Endothelial cell of umbilical vein (primary cell): ENCODE results near the gene TRIM32. TPM values are rescaled to one million over a fixed set of nuclear protein-coding genes. Genes with fewer than 3 reads are reported as not detected.

ENCODE experiments used
- BruUV-seq: library from RNA; stranded (reverse); fragments of 400-500 nt; replicated peaks from 2 replicates; lab custom pipeline; 2021; lab: Mats Ljungman, UMichigan
- CTCF ChIA-PET: fragments of 300-600, 350-600 bp; sonication (Branson Sonifier 250); formaldehyde crosslinking; loops from one replicate; lab custom pipeline; 2021; ENCODE audit warnings: antibody characterized with exemption, inconsistent platforms; lab: Charles Lee
- POLR2A ChIA-PET: fragments of 300-600, 350-600 bp; sonication (Branson Sonifier 250); formaldehyde crosslinking; loops from one replicate; lab custom pipeline; 2021; ENCODE audit warnings: antibody characterized with exemption, inconsistent platforms; lab: Charles Lee
- DNase-seq: peaks from one replicate; pipeline ENCODE4 v3.0.0-alpha.2; 2011; ENCODE audit warnings: low read depth, low spot score
- FAIRE-seq: peaks from 2 replicates; lab custom pipeline; 2011; peaks lifted over from hg19 to GRCh38; lab: Jason Lieb, UNC
- H2AFZ ChIP-seq: 2 replicates; pipeline ENCODE4 v1.6.0; 2012; ENCODE audit warnings: low read depth, low read length, control low read depth, inconsistent platforms
- H3K27ac ChIP-seq: 2 replicates; pipeline ENCODE4 v1.5.1; 2011; ENCODE audit warnings: low read depth, mild to moderate bottlenecking, control low read depth, low read length, moderate library complexity; ENCODE audit not compliant: insufficient read depth
- H3K27me3 ChIP-seq, 2 experiments: 2 replicates each; pipeline versions ENCODE4 v1.6.0 to v1.6.1; 2011; ENCODE audit warnings: low read length in 2 of 2, mixed read lengths in 1 of 2; ENCODE audit not compliant: control insufficient read depth in 2 of 2, insufficient read depth in 2 of 2
- H3K36me3 ChIP-seq, 2 experiments: 2 replicates in 1 of 2; 3 replicates in 1 of 2; pipeline ENCODE4 v1.5.1; 2011; ENCODE audit warnings: low read length in 2 of 2, mild to moderate bottlenecking in 1 of 2, moderate library complexity in 1 of 2; ENCODE audit not compliant: control insufficient read depth in 2 of 2, insufficient read depth in 2 of 2; ENCODE audit errors: extremely low read depth in 1 of 2
- H3K4me1 ChIP-seq: 3 replicates; pipeline ENCODE4 v1.5.1; 2011; ENCODE audit warnings: mild to moderate bottlenecking, low read length; ENCODE audit not compliant: control insufficient read depth, insufficient read depth; ENCODE audit errors: extremely low read depth
- H3K4me2 ChIP-seq: 2 replicates; pipeline ENCODE4 v1.6.1; 2011; ENCODE audit warnings: low read length, control low read depth, mixed read lengths; ENCODE audit not compliant: insufficient read depth
- H3K4me3 ChIP-seq, 3 experiments: fragments of 200-600 bp in 1 of 3; sonication (generic), shearing (Covaris generic) in 1 of 3; replicated peaks in 1 of 3; 2 replicates each; pipeline ENCODE4 v1.5.1; 2011 to 2016; ENCODE audit warnings: control low read depth in 3 of 3, low read length in 3 of 3, mild to moderate bottlenecking in 2 of 3, inconsistent platforms in 1 of 3, low read depth in 1 of 3, moderate library complexity in 1 of 3; ENCODE audit not compliant: insufficient read depth in 1 of 3
- H3K79me2 ChIP-seq: 2 replicates; pipeline ENCODE4 v1.6.0; 2012; ENCODE audit warnings: low read length, inconsistent platforms; ENCODE audit not compliant: control insufficient read depth, insufficient read depth
- H3K9ac ChIP-seq: replicated peaks from 2 replicates; pipeline ENCODE3; 2011; ENCODE audit warnings: low read length, control low read depth; ENCODE audit not compliant: insufficient read depth; ENCODE audit errors: extremely low read depth
- H3K9me1 ChIP-seq: replicated peaks from 3 replicates; pipeline ENCODE4 v1.6.0; 2011; ENCODE audit warnings: mild to moderate bottlenecking, low read length; ENCODE audit not compliant: control insufficient read depth, insufficient read depth; ENCODE audit errors: extremely low read depth
- H3K9me3 ChIP-seq: replicated peaks from 2 replicates; pipeline ENCODE4 v1.5.1; 2012; ENCODE audit warnings: low read length, inconsistent platforms; ENCODE audit not compliant: control insufficient read depth, insufficient read depth
- H4K20me1 ChIP-seq: replicated peaks from 2 replicates; pipeline ENCODE3; 2011; ENCODE audit warnings: mild to moderate bottlenecking, low read length; ENCODE audit not compliant: control insufficient read depth, insufficient read depth; ENCODE audit errors: extremely low read depth
- CTCF ChIP-seq, 2 donors: IDR thresholded peaks; 1 replicate in 1 of 2; 2 replicates in 1 of 2; pipeline ENCODE4 v1.5.1; 2011; ENCODE audit warnings: low read length in 2 of 2, mild to moderate bottlenecking in 2 of 2, moderate library complexity in 2 of 2, control low read depth in 1 of 2, inconsistent platforms in 1 of 2, low read depth in 1 of 2; ENCODE audit not compliant: insufficient read depth in 1 of 2; ENCODE audit errors: extremely low read depth in 1 of 2
- EZH2 ChIP-seq: IDR thresholded peaks from 2 replicates; pipeline ENCODE4 v1.6.1; 2012; ENCODE audit warnings: borderline replicate concordance, low read depth, mild to moderate bottlenecking, moderate library complexity, low read length, inconsistent platforms; ENCODE audit not compliant: severe bottlenecking
- FOS ChIP-seq: IDR thresholded peaks from 2 replicates; pipeline ENCODE4 v1.6.1; 2011; ENCODE audit warnings: mild to moderate bottlenecking, low read length, moderate library complexity, borderline replicate concordance; ENCODE audit not compliant: insufficient read depth
- GATA2 ChIP-seq: IDR thresholded peaks from 2 replicates; pipeline ENCODE4 v1.7.0; 2011; ENCODE audit warnings: low read depth, mild to moderate bottlenecking, moderate library complexity, mixed read lengths, low read length; ENCODE audit not compliant: insufficient read length, insufficient read depth
- JUN ChIP-seq: IDR thresholded peaks from 2 replicates; pipeline ENCODE4 v1.6.1; 2011; ENCODE audit warnings: borderline replicate concordance, low read depth; ENCODE audit not compliant: insufficient read length, insufficient read depth
- MAX ChIP-seq: IDR thresholded peaks from 2 replicates; pipeline ENCODE4 v1.6.1; 2011; ENCODE audit not compliant: insufficient read depth, insufficient read length
- MYC ChIP-seq: IDR thresholded peaks from one replicate; pipeline ENCODE4 v1.6.1; 2011; ENCODE audit warnings: mild to moderate bottlenecking, low read depth, low read length
- POLR2A ChIP-seq: IDR thresholded peaks from 2 replicates; pipeline ENCODE4 v1.6.1; 2012; ENCODE audit warnings: low read depth, mild to moderate bottlenecking, control low read depth, low read length
- POLR2AphosphoS5 ChIP-seq: IDR thresholded peaks from 2 replicates; pipeline ENCODE4 v1.6.1; 2012; ENCODE audit warnings: low read depth, mild to moderate bottlenecking, control low read depth, low read length, moderate library complexity; ENCODE audit not compliant: insufficient read depth
- dilution Hi-C: fragments of 300-500 bp; cut with MboI; formaldehyde crosslinking; loops from one replicate; pipeline ENCODE4 v1.15.0; 2019; ENCODE audit warnings: low sequenced_read_pairs; ENCODE audit not compliant: extremely low pct_ligation_motif_present
- intact Hi-C: fragments of 100-400 bp; cut with micrococcal nuclease; formaldehyde crosslinking; loops from one replicate; pipeline ENCODE4 v1.10.0; 2022
- polyA plus RNA-seq, 4 experiments: library from polyadenylated mRNA; depleted of rRNA in 3 of 4; stranded (reverse) in 3 of 4; unstranded in 1 of 4; fragments of >200 nt; gene quantifications; 2 replicates each; pipeline versions ENCODE4 v1.2.1 to v1.2.3, GENCODE V29; 2011 to 2012; ENCODE audit warnings: missing spikeins in 1 of 4
- total RNA-seq: library from RNA; stranded (reverse); gene quantifications from 2 replicates; pipeline ENCODE4 v1.2.3, GENCODE V29; 2021

Gene TRIM32
- total and polyA plus RNA-seq, 2 donors (not counting 3 experiments of a cell fraction or from before 2014, with no cell fraction given), result 10.8 to 18.4 TPM

DNA sequence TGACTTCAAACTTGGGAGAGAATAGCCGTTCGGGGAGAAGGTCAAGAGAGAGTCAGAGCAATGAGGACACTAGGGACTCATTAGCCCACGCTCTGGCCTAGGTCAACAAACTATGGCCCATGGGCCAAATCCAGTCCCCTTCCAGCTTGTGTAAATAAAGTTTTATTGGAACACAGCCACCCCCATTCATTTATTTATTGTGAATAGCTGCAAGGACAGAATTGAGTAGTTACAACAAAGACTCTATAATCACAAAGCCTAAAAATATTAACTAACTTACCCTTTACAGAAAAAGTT, 33.1 kb upstream of the TRIM32 start:
- H3K9ac ChIP-seq, result no peak overlapping the region
- no peaks in the 10 kb centered on the region for H3K9me3 ChIP-seq
- H3K9me1 ChIP-seq, result no peaks in the 10 kb centered on the region
- no TSS peak for BruUV-seq
- H3K4me3 ChIP-seq, result no peak overlapping the region
- no peaks in the 10 kb centered on the region for H3K79me2 ChIP-seq
- CTCF ChIA-PET, result no interaction called here
- no peak overlapping the region for H2AFZ ChIP-seq
- POLR2A ChIA-PET, result no interaction called here
- no peak overlapping the region for H3K4me2 ChIP-seq
- intact Hi-C loops, result no loop called here
- H3K4me1 ChIP-seq, result no peaks in the 10 kb centered on the region
- DNase-seq (no peak), FAIRE-seq (no peak)
- H3K27ac ChIP-seq, result no peak overlapping the region
- H3K36me3 ChIP-seq, result no peaks in the 10 kb centered on the region
- TF ChIP-seq JUN (no peak), GATA2 (no peak)
- H3K27me3 ChIP-seq, result no peaks in the 10 kb centered on the region
- dilution Hi-C loops, result no loop called here
- H4K20me1 ChIP-seq, result no peaks in the 10 kb centered on the region

DNA sequence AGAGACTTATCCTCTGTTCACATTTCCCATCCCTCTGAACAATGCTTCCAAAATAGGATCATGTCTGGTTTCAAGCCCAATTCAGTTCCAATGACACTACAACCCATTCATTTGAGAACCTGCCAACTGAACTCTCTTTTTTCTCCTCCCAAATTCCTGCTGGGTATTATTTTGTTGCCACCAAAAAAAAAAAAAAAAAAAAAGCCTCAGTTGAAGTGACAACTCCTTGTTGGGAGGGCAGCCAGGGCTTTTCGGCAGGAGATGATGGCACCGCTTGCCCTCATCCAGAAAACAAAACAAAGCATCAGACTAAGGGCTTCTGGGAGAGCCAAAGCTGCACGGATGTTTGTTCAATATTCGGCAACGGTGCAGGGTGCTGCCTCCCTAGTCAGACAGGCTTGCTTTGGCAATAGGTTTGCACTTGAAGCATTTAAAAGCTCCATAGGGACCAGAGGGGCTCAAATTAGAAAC, 30.6 kb upstream of the TRIM32 start:
- FAIRE-seq (no peak), DNase-seq (no peak)
- intact Hi-C loops, result no loop called here
- no TSS peak for BruUV-seq
- H3K27ac ChIP-seq, result no peak overlapping the region
- CTCF ChIA-PET, result no interaction called here
- POLR2A ChIA-PET, result no interaction called here
- no peaks in the 10 kb centered on the region for H3K4me1 ChIP-seq
- no peak overlapping the region for H3K4me2 ChIP-seq
- no peaks in the 10 kb centered on the region for H3K9me3 ChIP-seq
- H4K20me1 ChIP-seq, result no peaks in the 10 kb centered on the region
- H3K27me3 ChIP-seq, result no peaks in the 10 kb centered on the region
- no peaks in the 10 kb centered on the region for H3K9me1 ChIP-seq
- no peak overlapping the region for H3K9ac ChIP-seq
- no peak overlapping the region for H2AFZ ChIP-seq
- dilution Hi-C loops, result no loop called here
- no peak for TF ChIP-seq POLR2A
- no peak for TF ChIP-seq JUN
- TF ChIP-seq EZH2, result no peak
- no peak for TF ChIP-seq FOS
- TF ChIP-seq MAX, result no peak
- TF ChIP-seq GATA2, result no peak
- TF ChIP-seq MYC, result no peak
- no peak for TF ChIP-seq POLR2AphosphoS5
- TF ChIP-seq CTCF (IDR thresholded peaks at IDR 0.05; ENCODE audit: extremely low read depth in 1 of 2, insufficient read depth in 1 of 2, low read depth in 1 of 2, low read length in 2 of 2), result no peak
- H3K36me3 ChIP-seq, result no peaks in the 10 kb centered on the region
- no peak overlapping the region for H3K4me3 ChIP-seq
- no peaks in the 10 kb centered on the region for H3K79me2 ChIP-seq
